ENCODE data around the gene SEZ6. TPM values are rescaled to one million over a fixed set of nuclear protein-coding genes. Genes with fewer than 3 reads are reported as not detected.
A peak's percentile ranks its signal among the peaks of the same experiment; 100 is the strongest.

SEZ6 gene
- total RNA-seq, 3 donors from 2014 or later = not detected

DNA sequence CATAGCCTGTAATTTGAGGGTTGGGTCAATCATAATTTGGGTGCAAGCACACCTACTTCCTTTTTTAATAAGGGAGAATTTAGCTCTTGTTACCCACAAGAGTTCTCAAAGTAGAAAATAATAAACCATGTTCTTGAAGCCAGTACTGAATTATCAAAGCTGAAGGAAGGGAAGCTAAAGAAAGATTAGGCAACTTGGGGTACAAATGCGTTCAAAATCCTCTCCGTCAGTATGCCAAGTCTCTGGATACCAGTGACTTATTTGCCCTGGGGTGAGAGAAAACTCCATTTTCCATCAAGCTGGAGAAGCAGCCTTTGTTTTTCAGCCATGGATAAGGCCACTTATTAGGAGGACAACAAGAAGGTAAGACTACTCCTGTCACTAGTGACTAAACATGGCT lies 79.5 kb downstream of the SEZ6 start:
- no peaks in the 10 kb centered on the region for H3K27me3 ChIP-seq
- intact Hi-C loops (cut with DNase I; ENCODE audit: low total_unique reads) = no loop called here
- no peak overlapping the region for H3K4me3 ChIP-seq
- no peaks in the 10 kb centered on the region for H3K9me3 ChIP-seq
- DNase-seq (ENCODE audit: low spot score in 2 of 2) = no peak
- peak overlapping the region; percentile 82 to 89 for H3K27ac ChIP-seq
- TF ChIP-seq POLR2AphosphoS5 (IDR thresholded peaks at IDR 0.05) (no peak), POLR2A (IDR thresholded peaks at IDR 0.05) (no peak)
- TF ChIP-seq, protein P1, sequence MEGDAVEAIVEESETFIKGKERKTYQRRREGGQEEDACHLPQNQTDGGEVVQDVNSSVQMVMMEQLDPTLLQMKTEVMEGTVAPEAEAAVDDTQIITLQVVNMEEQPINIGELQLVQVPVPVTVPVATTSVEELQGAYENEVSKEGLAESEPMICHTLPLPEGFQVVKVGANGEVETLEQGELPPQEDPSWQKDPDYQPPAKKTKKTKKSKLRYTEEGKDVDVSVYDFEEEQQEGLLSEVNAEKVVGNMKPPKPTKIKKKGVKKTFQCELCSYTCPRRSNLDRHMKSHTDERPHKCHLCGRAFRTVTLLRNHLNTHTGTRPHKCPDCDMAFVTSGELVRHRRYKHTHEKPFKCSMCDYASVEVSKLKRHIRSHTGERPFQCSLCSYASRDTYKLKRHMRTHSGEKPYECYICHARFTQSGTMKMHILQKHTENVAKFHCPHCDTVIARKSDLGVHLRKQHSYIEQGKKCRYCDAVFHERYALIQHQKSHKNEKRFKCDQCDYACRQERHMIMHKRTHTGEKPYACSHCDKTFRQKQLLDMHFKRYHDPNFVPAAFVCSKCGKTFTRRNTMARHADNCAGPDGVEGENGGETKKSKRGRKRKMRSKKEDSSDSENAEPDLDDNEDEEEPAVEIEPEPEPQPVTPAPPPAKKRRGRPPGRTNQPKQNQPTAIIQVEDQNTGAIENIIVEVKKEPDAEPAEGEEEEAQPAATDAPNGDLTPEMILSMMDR (IDR thresholded peaks at IDR 0.05) = no peak
- H3K36me3 ChIP-seq = no peaks in the 10 kb centered on the region
- peaks cover 0 to 14% of the 10 kb centered on the region in 2 donors for H3K4me1 ChIP-seq

GRCh38 chr17:28925912-28926365 lies 79.9 kb downstream of the SEZ6 start:
- Histone ChIP-seq H3K27ac (peak overlapping the region; percentile 82 to 89), H3K36me3 (no peaks in the 10 kb centered on the region), H3K4me3 (no peak overlapping the region), H3K9me3 (no peaks in the 10 kb centered on the region), H3K27me3 (no peaks in the 10 kb centered on the region), H3K4me1 (peaks cover 0 to 14% of the 10 kb centered on the region in 2 donors)
- intact Hi-C loops (cut with DNase I; ENCODE audit: low total_unique reads) = no loop called here
- TF ChIP-seq POLR2A (IDR thresholded peaks at IDR 0.05) = no peak
- TF ChIP-seq POLR2AphosphoS5 (IDR thresholded peaks at IDR 0.05) = peak in 1 of 3 donors; percentile 23
- no peak for DNase-seq (ENCODE audit: low spot score in 2 of 2)

DNA sequence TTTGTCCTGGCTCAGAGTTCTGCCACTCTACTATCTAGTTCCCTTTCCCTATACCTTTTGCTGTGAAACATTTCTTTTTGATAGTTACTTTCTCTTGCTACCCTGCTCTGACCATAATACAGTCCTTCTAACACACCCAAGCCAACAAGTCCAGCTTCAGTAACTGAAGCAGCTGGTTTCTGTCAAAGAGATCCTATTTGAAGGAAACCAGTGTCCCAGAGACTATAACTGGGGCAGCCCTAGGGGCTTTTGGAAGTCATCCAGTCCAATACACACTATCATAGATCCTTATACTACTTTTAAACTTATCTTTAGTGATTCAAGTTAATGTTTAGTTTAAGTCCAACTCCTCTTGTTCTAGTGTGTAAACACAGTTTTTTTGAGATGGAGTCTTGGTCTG lies 85.6 kb downstream of the SEZ6 start:
- H3K36me3 ChIP-seq = peaks cover 6% of the 10 kb centered on the region
- H3K27ac ChIP-seq = no peak overlapping the region
- no peaks in the 10 kb centered on the region for H3K9me3 ChIP-seq
- H3K27me3 ChIP-seq = no peaks in the 10 kb centered on the region
- H3K4me3 ChIP-seq = no peak overlapping the region
- TF ChIP-seq, protein P1 (IDR thresholded peaks at IDR 0.05) = no peak
- TF ChIP-seq POLR2A (IDR thresholded peaks at IDR 0.05) (no peak), POLR2AphosphoS5 (IDR thresholded peaks at IDR 0.05) (no peak)
- no peaks in the 10 kb centered on the region for H3K4me1 ChIP-seq
- no peak for DNase-seq (ENCODE audit: low spot score in 2 of 2)
- intact Hi-C loops (cut with DNase I; ENCODE audit: low total_unique reads) = no loop called here

- no peak overlapping the region for H3K4me3 ChIP-seq
- DNase-seq (ENCODE audit: low spot score in 2 of 2) = no peak
- peaks cover 6% of the 10 kb centered on the region for H3K36me3 ChIP-seq
- no peak for TF ChIP-seq POLR2A (IDR thresholded peaks at IDR 0.05)
- TF ChIP-seq POLR2AphosphoS5 (IDR thresholded peaks at IDR 0.05) = no peak
- TF ChIP-seq, protein P1 (IDR thresholded peaks at IDR 0.05) = no peak
- H3K4me1 ChIP-seq = no peaks in the 10 kb centered on the region
- intact Hi-C loops (cut with DNase I; ENCODE audit: low total_unique reads) = no loop called here
- H3K27ac ChIP-seq = peak overlapping the region in 1 of 2 donors; percentile 50
- H3K27me3 ChIP-seq = no peaks in the 10 kb centered on the region
- no peaks in the 10 kb centered on the region for H3K9me3 ChIP-seq
Observed at GRCh38 chr17:28918295-28918694, 87.5 kb downstream of the SEZ6 start.

GRCh38 chr17:28917465-28917864 lies 88.4 kb downstream of the SEZ6 start:
- peaks cover 6% of the 10 kb centered on the region for H3K36me3 ChIP-seq
- intact Hi-C loops (cut with DNase I; ENCODE audit: low total_unique reads) = no loop called here
- no peak for DNase-seq (ENCODE audit: low spot score in 2 of 2)
- H3K9me3 ChIP-seq = no peaks in the 10 kb centered on the region
- peak overlapping the region; percentile 49 to 50 for H3K27ac ChIP-seq
- H3K4me3 ChIP-seq = no peak overlapping the region
- H3K4me1 ChIP-seq = no peaks in the 10 kb centered on the region
- TF ChIP-seq, protein P1 (IDR thresholded peaks at IDR 0.05) = no peak
- TF ChIP-seq POLR2A (IDR thresholded peaks at IDR 0.05) (no peak), POLR2AphosphoS5 (IDR thresholded peaks at IDR 0.05) (no peak)
- no peaks in the 10 kb centered on the region for H3K27me3 ChIP-seq

DNA sequence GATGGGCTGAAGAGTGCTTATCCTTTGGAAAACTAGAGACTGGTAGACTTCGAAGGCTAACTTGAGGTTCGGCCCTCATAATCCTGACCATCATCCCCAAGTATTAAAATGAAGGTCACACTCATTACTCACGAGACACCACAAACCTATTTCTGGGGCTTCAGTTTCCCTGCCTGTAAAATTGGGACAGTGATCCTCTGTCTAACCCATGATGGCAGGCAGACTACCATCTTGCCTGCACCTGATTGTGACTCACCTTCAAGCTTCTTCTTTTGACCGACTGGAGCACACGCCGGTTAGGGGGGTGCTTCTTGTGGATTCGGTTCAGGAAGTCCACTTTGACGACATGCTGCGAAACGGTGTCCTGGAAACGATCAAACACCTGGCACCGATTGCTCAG lies 88.8 kb downstream of the SEZ6 start:
- Histone ChIP-seq H3K9me3 (no peaks in the 10 kb centered on the region), H3K27me3 (no peaks in the 10 kb centered on the region), H3K4me3 (no peak overlapping the region), H3K4me1 (no peaks in the 10 kb centered on the region), H3K27ac (peak overlapping the region; percentile 49 to 50), H3K36me3 (peaks cover 6% of the 10 kb centered on the region)
- no peak for DNase-seq (ENCODE audit: low spot score in 2 of 2)
- TF ChIP-seq POLR2AphosphoS5 (IDR thresholded peaks at IDR 0.05) (no peak), POLR2A (IDR thresholded peaks at IDR 0.05) (no peak)
- TF ChIP-seq, protein P1 (IDR thresholded peaks at IDR 0.05) = no peak
- intact Hi-C loops (cut with DNase I; ENCODE audit: low total_unique reads) = no loop called here

Data from breast epithelium (tissue), 4 donors.